ENCODE data around the gene NOX3.
"Not testable (repeated sequence)": the region's sequence is repeated elsewhere in the genome, so short reads cannot be mapped to it uniquely, and the experiment has no call there.

NOX3 gene

GRCh38 chr6:155362968-155363632, 92.5 kb downstream of the NOX3 start:
- not testable (repeated sequence) for DNase-seq

GRCh38 chr6:155354167-155354566, 101.5 kb downstream of the NOX3 start:
- no peak for DNase-seq

- DNase-seq: no peak
Measured at GRCh38 chr6:155352811-155353210, 102.8 kb downstream of the NOX3 start.

GRCh38 chr6:155352130-155352420, 103.6 kb downstream of the NOX3 start:
- no peak for DNase-seq

- no peak for DNase-seq
Measured at GRCh38 chr6:155351273-155352129, 104.1 kb downstream of the NOX3 start.

GRCh38 chr6:155349956-155350355, 105.7 kb downstream of the NOX3 start:
- DNase-seq: no peak

GRCh38 chr6:155349129-155349528, 106.5 kb downstream of the NOX3 start:
- DNase-seq: no peak

- no peak for DNase-seq
Measured at GRCh38 chr6:155347800-155348199, 107.8 kb downstream of the NOX3 start.

GRCh38 chr6:155346957-155347356, 108.7 kb downstream of the NOX3 start:
- DNase-seq: no peak
